Left ventricle myocardium inferior (tissue), 1 donor: ENCODE measurements around the gene FIGN. TPM values are rescaled to one million over a fixed set of nuclear protein-coding genes. Genes with fewer than 3 reads are reported as not detected.

ENCODE experiments used
- DNase-seq: peaks from one replicate; pipeline ENCODE4 v3.0.0-alpha.2; 2020
- H3K27ac ChIP-seq: fragments of 200-600 bp; replicated peaks from 2 replicates; pipeline ENCODE4 v1.8.0; 2021
- H3K27me3 ChIP-seq: fragments of 200-600 bp; 2 replicates; pipeline ENCODE4 v1.8.0; 2021; ENCODE audit warnings: low read depth
- H3K36me3 ChIP-seq: fragments of 200-600 bp; 2 replicates; pipeline ENCODE4 v1.8.0; 2021
- H3K4me1 ChIP-seq: fragments of 200-600 bp; 2 replicates; pipeline ENCODE4 v1.8.0; 2021
- H3K4me3 ChIP-seq: fragments of 200-600 bp; 2 replicates; pipeline ENCODE4 v1.8.0; 2021; ENCODE audit warnings: mild to moderate bottlenecking, moderate library complexity
- H3K9me3 ChIP-seq: fragments of 200-600 bp; replicated peaks from 2 replicates; pipeline ENCODE4 v1.8.0; 2021
- intact Hi-C: fragments of 100-400 bp; cut with micrococcal nuclease; formaldehyde crosslinking; loops from one replicate; pipeline ENCODE4 v1.11.0; 2022
- total RNA-seq: library from RNA; stranded (reverse); fragmentation: NEBNext Ultra II Directional; extraction: Animal tissue kit (Norgen Biotek cat#: 25700); gene quantifications from one replicate; pipeline ENCODE4 v1.2.1, GENCODE V29; 2021
- TF ChIP-seq, protein P1 (sequence below): fragments of 200-600 bp; IDR thresholded peaks from 2 replicates; pipeline ENCODE4 v1.8.0; 2021; ENCODE audit warnings: antibody characterized with exemption, mild to moderate bottlenecking, borderline replicate concordance
- donor health status: DM: no; HTN: yes; CAD: no; lungs with severe emphysema.

FIGN gene
- total RNA-seq, 1 donor from 2014 or later: 12.9 TPM

DNA sequence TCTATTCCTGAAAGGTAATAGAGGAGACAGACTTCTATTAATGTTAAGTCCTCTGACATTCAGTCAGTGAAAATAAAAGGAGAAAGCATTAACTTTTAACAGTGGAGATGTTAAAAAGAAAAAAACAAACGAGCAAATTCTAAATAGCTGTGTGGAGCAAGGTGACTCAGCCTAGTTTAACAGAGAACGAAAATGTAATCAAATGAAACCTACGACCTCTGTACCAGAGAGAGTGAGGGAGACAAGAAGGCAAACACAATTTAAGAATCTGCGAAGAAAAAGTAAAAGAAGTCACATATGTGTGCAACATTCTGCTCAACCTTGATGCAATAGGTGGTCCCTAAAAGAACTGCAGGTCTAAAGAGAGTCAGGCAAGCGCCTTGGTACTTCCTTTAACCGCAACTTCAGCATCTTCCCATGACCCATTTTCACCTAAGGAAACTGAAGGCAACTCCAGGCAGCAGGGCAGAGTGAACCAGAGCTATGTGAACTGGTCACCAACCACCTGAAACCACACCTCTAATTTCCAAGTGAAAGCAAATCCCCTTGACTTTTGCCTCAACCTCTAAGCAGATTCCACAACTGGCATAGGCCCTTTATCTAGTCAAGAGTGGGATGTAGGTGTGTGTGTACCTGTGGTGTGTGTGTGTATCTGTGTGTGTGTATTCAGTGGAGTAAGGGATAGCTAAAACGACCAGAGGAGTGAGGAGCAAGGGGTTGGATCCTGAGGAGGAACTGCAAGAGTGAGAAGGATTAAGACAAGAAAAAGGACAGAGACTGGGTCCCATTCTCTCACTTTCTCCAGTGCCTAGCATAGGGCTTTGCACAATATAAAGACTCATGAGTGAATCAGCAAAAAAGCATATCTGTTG is 43.0 kb downstream of the FIGN start:
- Histone ChIP-seq H3K9me3 (no peaks in the 10 kb centered on the region), H3K4me1 (peaks cover 59% of the 10 kb centered on the region), H3K27ac (peak overlapping the region; percentile 74), H3K27me3 (no peaks in the 10 kb centered on the region), H3K4me3 (no peak overlapping the region), H3K36me3 (no peaks in the 10 kb centered on the region)
- TF ChIP-seq, protein P1, sequence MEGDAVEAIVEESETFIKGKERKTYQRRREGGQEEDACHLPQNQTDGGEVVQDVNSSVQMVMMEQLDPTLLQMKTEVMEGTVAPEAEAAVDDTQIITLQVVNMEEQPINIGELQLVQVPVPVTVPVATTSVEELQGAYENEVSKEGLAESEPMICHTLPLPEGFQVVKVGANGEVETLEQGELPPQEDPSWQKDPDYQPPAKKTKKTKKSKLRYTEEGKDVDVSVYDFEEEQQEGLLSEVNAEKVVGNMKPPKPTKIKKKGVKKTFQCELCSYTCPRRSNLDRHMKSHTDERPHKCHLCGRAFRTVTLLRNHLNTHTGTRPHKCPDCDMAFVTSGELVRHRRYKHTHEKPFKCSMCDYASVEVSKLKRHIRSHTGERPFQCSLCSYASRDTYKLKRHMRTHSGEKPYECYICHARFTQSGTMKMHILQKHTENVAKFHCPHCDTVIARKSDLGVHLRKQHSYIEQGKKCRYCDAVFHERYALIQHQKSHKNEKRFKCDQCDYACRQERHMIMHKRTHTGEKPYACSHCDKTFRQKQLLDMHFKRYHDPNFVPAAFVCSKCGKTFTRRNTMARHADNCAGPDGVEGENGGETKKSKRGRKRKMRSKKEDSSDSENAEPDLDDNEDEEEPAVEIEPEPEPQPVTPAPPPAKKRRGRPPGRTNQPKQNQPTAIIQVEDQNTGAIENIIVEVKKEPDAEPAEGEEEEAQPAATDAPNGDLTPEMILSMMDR: no peak
- no peak for DNase-seq
- intact Hi-C loops: no loop called here

DNA sequence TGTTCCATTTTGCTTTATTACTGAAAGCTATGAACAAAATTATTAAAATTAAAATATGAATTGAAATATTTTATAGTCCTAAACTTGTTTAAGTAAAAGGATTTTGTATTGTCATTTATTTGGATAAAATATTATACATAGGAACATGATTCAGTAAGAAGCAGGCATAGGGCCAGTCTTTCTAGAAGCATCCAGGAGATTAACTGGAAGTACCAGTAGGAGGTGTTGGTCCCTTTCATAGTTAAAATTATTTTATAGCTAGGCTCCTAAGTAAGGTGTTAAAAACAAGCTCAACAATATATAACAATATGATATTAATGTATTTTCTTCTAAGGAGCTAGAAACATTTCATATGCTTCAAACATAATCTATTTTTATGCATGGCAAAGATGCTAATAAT is 43.7 kb downstream of the FIGN start:
- TF ChIP-seq, protein P1: no peak
- Histone ChIP-seq H3K27ac (peak overlapping the region; percentile 74), H3K27me3 (no peaks in the 10 kb centered on the region), H3K4me3 (no peak overlapping the region), H3K36me3 (no peaks in the 10 kb centered on the region), H3K9me3 (no peaks in the 10 kb centered on the region), H3K4me1 (peaks cover 62% of the 10 kb centered on the region)
- no peak for DNase-seq
- intact Hi-C loops: no loop called here

DNA sequence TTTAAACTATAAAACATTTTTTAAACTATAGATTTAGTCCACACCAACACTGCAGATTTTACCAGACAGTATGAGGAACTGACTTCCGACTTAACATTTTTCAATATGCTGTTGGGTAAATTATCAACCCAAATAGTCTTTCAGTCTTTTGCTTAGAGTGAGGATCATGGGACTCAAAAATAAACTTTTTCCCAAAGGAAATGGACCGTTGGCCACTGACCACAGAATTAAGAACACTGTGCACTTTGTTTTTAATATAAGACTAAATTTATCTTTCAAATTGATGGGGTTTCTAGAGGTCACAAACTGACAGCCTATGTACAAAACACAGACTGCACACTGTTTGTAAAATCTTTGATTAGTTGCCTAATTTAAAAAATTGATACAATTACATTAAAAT is 44.9 kb downstream of the FIGN start:
- DNase-seq: no peak
- Histone ChIP-seq H3K27me3 (no peaks in the 10 kb centered on the region), H3K9me3 (no peaks in the 10 kb centered on the region), H3K36me3 (no peaks in the 10 kb centered on the region), H3K27ac (peak overlapping the region; percentile 74), H3K4me1 (peaks cover 74% of the 10 kb centered on the region), H3K4me3 (no peak overlapping the region)
- intact Hi-C loops: no loop called here
- TF ChIP-seq, protein P1: no peak

DNA sequence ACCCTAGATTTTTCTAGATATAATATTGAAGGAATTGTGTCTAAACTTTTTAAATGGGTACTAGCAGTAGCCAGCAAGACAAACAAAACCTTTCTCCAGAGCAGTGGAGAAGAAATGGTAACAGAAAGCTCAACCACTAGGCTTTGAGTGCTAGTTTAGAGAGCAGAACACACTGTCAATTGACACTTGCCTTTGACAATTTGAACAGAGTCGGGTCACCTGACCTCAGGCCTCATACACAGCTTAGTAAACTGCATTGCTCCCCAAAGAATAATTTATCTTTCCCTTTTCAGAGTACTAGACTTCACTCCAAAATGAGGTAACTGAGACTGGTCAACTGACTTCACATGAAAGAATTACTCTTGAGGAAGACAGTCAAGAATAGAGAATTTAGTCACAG is 48.6 kb downstream of the FIGN start:
- peaks cover 86% of the 10 kb centered on the region for H3K4me1 ChIP-seq
- TF ChIP-seq, protein P1: no peak

DNA sequence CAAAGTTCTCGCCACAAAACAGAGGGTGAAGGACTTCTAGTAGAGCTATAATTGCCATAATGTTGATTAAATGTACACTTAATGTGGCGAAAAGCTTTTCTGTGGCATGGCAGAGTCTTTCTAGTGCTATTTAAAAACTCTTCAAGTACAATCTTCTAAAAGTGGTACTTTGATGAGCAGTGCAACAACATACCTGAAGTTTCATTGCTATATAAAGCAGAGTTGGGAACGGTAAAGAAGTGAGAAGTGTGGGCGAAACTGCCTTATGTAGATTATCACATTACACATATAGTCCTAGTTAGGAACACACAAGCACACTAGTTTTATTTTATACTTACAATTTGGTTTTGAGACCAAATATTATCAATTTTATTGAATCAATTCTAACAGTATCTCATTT is 49.5 kb downstream of the FIGN start:
- no peak overlapping the region for H3K4me3 ChIP-seq
- intact Hi-C loops: no loop called here
- no peak overlapping the region for H3K27ac ChIP-seq
- no peak for DNase-seq
- H3K36me3 ChIP-seq: no peaks in the 10 kb centered on the region
- TF ChIP-seq, protein P1: no peak
- H3K9me3 ChIP-seq: no peaks in the 10 kb centered on the region
- no peaks in the 10 kb centered on the region for H3K27me3 ChIP-seq
- H3K4me1 ChIP-seq: peaks cover 86% of the 10 kb centered on the region

More for the DNA sequence above, 48.6 kb downstream of the FIGN start:
- DNase-seq: no peak
- H3K36me3 ChIP-seq: no peaks in the 10 kb centered on the region
- no peaks in the 10 kb centered on the region for H3K27me3 ChIP-seq
- H3K4me3 ChIP-seq: no peak overlapping the region
- H3K9me3 ChIP-seq: no peaks in the 10 kb centered on the region
- intact Hi-C loops: no loop called here
- H3K27ac ChIP-seq: peak overlapping the region; percentile 34
